AG09309 (cell line): Measurements from ENCODE around the gene SPSB4.

Experiments
- DNase-seq: peaks from one replicate; pipeline ENCODE4 v3.0.0-alpha.2; 2010; ENCODE audit warnings: low read depth
- H3K4me3 ChIP-seq: 2 replicates; pipeline ENCODE4 v1.5.1; 2011; ENCODE audit warnings: mild to moderate bottlenecking, low read depth, low read length, moderate library complexity; ENCODE audit not compliant: control insufficient read depth
- CTCF ChIP-seq: IDR thresholded peaks from 2 replicates; pipeline ENCODE4 v1.5.1; 2011; ENCODE audit warnings: mild to moderate bottlenecking, low read depth, low read length, inconsistent platforms; ENCODE audit not compliant: insufficient read depth, control insufficient read depth; ENCODE audit errors: missing control alignments

The SPSB4 gene

GRCh38 chr3:141123677-141124410 is 72.7 kb downstream of the SPSB4 start:
- DNase-seq = no peak
- TF ChIP-seq CTCF = no peak
- no peak overlapping the region for H3K4me3 ChIP-seq

GRCh38 chr3:141124715-141125114 is 73.6 kb downstream of the SPSB4 start:
- H3K4me3 ChIP-seq = no peak overlapping the region
- TF ChIP-seq CTCF = no peak
- no peak for DNase-seq

- no peak for DNase-seq
- no peak for TF ChIP-seq CTCF
- no peak overlapping the region for H3K4me3 ChIP-seq
Measured at GRCh38 chr3:141125351-141125750, 74.2 kb downstream of the SPSB4 start.

GRCh38 chr3:141126661-141127343 is 75.7 kb downstream of the SPSB4 start:
- no peak overlapping the region for H3K4me3 ChIP-seq
- TF ChIP-seq CTCF = no peak
- DNase-seq = no peak

- TF ChIP-seq CTCF = no peak
- DNase-seq = no peak
- no peak overlapping the region for H3K4me3 ChIP-seq
Measured at GRCh38 chr3:141127344-141128125, 76.4 kb downstream of the SPSB4 start.

- no peak overlapping the region for H3K4me3 ChIP-seq
- no peak for TF ChIP-seq CTCF
- DNase-seq = no peak
Measured at GRCh38 chr3:141128126-141128777, 77.1 kb downstream of the SPSB4 start.
